LHCN-M2 (cell line): ENCODE results near the gene CHST12. TPM values are rescaled to one million over a fixed set of nuclear protein-coding genes. Genes with fewer than 3 reads are reported as not detected.

Source experiments
- DNase-seq: peaks from one replicate; pipeline ENCODE4 v3.0.0-alpha.2; 2012; ENCODE audit warnings: low read depth
- total RNA-seq: library from RNA; depleted of rRNA; stranded (reverse); fragments of >200 nt; gene quantifications from 2 replicates; pipeline ENCODE4 v1.2.3, GENCODE V29; 2014; rRNA removed

The CHST12 gene
- total RNA-seq, 1 experiment from 2014 or later = 11.4 TPM

GRCh38 chr7:2497500-2498336 is 94.3 kb downstream of the CHST12 start:
- DNase-seq = no peak

Other genes with a start within 250 kb of the CHST12 start
- gene MAD1L1, start 170.7 kb upstream of the CHST12 start, total RNA-seq = 78.6 and 80.9 TPM in 2 replicates
- gene MRM2, start 161.4 kb upstream of the CHST12 start, total RNA-seq = 40.0 and 45.8 TPM in 2 replicates
- 91.0 and 107 TPM in 2 replicates for gene NUDT1, start 161.4 kb upstream of the CHST12 start, total RNA-seq
- gene SNX8, start 89.2 kb upstream of the CHST12 start, total RNA-seq = 26.0 and 27.7 TPM in 2 replicates
- gene EIF3B, start 48.8 kb upstream of the CHST12 start, total RNA-seq = 281 and 293 TPM in 2 replicates
- gene GRIFIN, start 72.8 kb downstream of the CHST12 start, total RNA-seq = not detected in 2 replicates
- 15.2 and 15.7 TPM in 2 replicates for gene LFNG, start 116.2 kb downstream of the CHST12 start, total RNA-seq
- gene BRAT1, start 151.9 kb downstream of the CHST12 start, total RNA-seq = 73.9 and 78.9 TPM in 2 replicates
- 15.3 and 16.4 TPM in 2 replicates for gene IQCE, start 155.4 kb downstream of the CHST12 start, total RNA-seq
- 29.2 and 31.8 TPM in 2 replicates for gene TTYH3, start 228.4 kb downstream of the CHST12 start, total RNA-seq